B cell (primary cell): ENCODE results near the gene MYT1.

Source experiments
- EZH2 ChIP-seq: IDR thresholded peaks from 2 replicates; pipeline ENCODE4 v1.6.1; 2012; ENCODE audit warnings: borderline replicate concordance, low read depth, mild to moderate bottlenecking, moderate library complexity, low read length; ENCODE audit not compliant: insufficient read depth, poor library complexity, severe bottlenecking
- TF ChIP-seq, protein P1 (sequence below): fragments of 200-600 bp; IDR thresholded peaks from one replicate; pipeline ENCODE4 v1.8.0; 2022; ENCODE audit warnings: antibody characterized with exemption, mild to moderate bottlenecking

- TF ChIP-seq, protein P1, sequence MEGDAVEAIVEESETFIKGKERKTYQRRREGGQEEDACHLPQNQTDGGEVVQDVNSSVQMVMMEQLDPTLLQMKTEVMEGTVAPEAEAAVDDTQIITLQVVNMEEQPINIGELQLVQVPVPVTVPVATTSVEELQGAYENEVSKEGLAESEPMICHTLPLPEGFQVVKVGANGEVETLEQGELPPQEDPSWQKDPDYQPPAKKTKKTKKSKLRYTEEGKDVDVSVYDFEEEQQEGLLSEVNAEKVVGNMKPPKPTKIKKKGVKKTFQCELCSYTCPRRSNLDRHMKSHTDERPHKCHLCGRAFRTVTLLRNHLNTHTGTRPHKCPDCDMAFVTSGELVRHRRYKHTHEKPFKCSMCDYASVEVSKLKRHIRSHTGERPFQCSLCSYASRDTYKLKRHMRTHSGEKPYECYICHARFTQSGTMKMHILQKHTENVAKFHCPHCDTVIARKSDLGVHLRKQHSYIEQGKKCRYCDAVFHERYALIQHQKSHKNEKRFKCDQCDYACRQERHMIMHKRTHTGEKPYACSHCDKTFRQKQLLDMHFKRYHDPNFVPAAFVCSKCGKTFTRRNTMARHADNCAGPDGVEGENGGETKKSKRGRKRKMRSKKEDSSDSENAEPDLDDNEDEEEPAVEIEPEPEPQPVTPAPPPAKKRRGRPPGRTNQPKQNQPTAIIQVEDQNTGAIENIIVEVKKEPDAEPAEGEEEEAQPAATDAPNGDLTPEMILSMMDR, result no peak
- TF ChIP-seq EZH2, result no peak
Measured at GRCh38 chr20:64173116-64173515, 8.9 kb downstream of the MYT1 start.
